ENCODE data around the gene HOXD13.

Gene HOXD13

GRCh38 chr2:176107731-176108181, 15.2 kb downstream of the HOXD13 start:
- no peak for DNase-seq

DNA sequence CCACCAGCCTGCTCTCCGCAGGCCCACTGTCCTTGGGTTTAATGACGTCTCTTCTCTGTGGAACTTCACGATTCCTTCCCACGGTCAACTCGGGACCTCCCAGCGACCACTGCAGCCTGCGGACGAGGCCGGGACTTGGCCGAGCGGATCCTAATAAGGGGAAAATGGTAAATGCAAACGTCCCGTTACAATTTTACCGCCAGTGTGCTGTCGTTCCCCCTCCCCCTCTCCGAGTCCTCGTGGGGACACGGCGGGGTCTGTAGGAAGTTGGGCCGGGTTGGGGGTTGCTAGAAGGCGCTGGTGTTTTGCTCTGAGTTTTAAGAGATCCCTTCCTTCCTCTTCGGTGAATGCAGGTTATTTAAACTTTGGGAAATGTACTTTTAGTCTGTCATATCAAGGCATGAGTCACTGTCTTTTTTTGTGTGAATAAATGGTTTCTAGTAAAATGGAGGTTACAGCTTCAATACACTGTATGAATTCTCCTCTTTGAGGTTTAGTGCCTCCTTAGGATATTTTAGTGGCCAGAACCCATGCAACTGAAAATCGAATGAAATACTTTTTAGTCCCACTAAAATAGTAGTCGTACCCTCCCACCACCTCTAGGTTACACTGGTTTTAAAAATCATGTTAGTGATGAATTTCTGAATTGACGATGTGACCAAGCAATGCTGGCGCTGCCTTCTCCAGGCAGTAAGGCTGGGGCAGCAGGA, 16.8 kb downstream of the HOXD13 start:
- DNase-seq: no peak

DNA sequence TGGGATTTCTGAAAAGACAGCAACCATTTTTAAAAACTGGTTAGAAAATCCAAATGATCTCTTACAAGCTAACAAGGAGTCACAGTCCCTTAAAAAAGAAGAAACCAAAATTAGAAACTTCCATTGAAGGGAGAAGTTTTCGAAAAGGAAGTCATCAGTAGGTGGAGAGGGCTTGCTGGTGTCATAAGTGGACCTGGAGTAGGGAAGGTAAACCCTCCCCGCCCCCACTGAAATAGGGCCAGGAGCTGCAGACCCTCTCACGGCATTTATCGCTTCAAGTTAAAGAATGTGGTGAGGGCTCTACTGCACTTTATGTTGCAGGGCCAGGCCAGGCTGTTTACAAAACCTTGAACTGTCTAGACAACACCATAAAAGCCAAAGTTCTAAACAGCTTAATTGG, 17.4 kb downstream of the HOXD13 start:
- DNase-seq: no peak

DNA sequence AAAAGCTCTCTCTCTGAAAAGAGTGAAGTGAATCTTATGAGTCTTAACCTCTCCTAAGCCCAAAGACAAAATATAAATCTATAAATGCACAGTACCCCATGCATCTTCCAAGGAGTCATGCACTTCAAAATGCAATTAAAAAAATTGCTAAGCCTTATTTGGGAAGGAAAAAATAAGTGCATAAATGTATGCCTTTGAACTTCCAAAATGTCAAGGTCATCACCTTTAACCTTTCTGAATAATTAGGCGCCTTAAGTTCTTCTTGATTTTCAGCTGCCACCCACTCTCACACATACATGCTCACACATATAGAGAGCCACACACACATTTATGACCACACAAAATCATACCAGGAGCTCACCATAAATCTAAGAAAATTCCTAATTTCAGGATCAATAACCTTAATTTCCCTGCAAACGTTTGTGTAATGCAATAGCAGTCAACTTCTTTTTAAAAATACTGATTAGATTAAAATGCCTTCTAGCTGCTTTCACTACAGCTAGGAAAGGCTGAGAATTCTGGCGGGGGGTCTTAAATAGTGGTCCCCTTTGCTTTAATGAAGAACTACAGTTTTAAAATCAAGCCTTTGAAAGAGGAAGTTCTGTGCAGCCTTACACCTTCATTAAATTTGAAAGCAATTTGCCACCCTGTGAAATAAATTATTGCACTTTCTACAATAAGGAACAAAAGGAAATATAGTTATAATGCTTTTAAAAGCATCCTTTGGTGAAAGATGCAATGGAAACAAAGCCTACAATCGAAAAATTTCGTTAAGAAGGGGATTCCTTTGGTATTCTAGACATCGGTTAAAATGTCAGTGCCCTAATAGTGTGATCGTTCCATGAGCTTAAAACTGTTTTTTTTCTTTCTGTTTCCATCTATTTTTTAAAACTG, 18.1 kb downstream of the HOXD13 start:
- DNase-seq: no peak

- DNase-seq: no peak
Measured at GRCh38 chr2:176111309-176111663, 18.8 kb downstream of the HOXD13 start.

GRCh38 chr2:176111846-176112374, 19.4 kb downstream of the HOXD13 start:
- no peak for DNase-seq

DNA sequence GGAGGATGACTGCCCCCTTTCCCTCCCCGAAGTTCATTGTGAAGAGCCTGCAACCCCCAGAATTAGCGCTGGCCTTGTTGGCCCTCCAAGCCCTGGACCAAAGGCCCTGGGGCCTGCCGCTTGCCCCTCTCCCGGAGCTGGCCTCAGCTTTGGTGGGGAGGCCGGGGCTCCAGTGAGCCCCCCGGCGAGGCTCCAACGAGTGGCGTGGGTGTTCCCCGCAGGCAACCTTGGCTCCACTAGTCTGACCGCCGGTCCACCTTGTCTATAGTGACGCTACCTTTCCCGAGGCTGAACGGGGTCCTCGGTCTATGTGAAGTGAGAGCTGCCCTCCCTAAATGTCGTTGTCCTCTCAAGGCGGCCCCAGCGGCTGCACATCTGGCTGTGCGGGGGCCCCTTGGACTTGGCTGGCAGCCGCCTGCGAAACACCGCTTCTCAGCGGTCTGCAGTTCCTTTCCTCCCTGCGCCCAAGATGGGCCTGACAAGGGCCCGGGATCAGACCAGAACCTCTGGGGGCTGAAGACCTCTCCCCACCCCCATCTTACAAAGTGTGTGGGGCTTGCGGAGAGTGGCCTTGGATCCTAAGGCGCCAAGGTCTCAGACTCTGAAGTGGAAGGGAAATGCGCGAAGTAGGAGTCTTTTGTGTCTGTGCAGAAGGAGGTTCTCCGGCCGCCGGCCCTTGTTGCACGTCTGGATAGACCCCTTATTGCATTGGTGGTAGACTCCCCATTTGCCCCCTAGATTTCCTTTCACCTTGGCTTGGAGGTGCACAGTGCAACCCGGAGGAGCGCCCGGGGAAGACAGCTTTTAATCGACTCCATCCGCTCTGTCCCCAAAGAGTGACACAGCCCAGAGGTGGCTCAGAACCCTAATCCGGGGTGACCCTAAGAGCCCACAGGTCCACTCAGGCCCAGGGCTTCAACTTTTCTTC, 20.1 kb downstream of the HOXD13 start:
- no peak for DNase-seq

DNA sequence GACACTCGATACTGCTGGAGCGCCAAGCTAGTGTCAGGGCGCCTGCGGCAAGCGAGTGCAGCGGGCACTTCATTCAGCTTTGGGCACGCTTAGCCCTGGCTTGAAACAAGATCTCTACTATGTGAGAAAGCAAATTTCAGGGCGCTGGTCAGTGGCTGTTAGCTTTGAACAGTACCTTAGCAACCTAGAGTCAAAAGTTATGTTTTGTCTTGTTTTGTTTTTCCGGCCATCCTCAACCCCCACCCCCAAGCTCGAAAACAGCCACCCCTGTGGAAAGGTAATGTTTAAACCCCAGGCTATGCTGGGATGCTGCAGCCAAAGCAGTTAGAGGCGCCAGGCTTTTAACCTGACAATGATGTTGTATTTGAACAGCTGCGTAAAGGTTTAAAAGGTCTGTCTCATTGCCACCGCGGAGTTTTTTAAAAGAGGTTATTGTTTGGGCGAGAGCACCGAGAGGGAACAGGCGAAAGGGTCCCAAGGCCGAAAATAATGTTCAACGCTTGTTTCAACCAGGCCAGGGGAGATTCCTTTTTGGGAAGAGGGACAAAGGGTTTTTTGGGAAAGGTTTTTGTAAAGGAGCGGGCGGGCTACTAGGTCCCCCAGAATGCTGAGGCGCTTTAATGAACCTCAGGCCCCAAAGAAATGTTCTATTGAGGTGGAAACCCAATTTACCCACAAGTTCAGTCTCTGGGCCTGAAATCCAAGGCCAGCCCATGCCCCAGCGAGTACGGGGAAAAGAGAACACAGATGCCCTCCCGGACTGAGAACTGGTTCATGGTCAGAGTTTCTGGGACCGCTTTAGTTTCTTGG, 21.8 kb downstream of the HOXD13 start:
- DNase-seq: no peak

DNA sequence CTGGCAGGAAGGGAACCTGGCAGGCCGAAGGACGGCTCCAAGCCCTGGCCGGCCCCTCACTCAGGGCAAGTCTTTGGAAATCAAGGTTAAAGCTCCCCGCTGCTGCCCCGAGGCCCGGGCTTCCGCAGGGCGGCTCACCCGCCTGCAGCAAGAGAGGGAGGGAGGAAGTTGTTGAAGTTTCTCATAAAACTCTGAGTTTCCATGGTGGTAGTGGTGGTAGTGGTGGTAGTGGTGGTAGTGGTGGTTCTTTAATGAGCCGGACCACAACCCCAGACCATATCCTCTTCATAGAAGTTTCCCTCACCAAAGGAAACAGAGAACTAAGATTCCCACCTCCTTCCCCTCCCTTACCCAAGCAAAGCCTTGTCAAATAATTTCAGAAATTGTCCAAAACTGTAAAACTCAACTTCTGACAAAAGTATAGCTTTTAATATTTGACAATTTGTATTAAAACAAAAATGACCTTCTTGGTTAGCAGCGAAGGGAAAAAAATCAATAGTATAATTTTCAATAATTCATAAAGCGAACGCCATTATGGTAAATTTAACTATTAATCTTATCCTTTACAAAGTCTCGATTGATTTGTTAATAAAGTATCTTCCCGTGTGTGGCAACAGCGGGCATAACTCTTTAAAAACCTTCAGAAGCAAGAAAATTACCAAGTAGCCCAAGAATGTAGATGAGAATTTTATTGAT, 22.6 kb downstream of the HOXD13 start:
- no peak for DNase-seq

GRCh38 chr2:176115883-176116813, 23.6 kb downstream of the HOXD13 start, which contains the start of gene HOXD10:
Gene HOXD10 (plus strand): TSS chr2:176116778. CDS start chr2:176116834, 56 bp downstream.
- DNase-seq: no peak

GRCh38 chr2:176117162-176117822, 24.8 kb downstream of the HOXD13 start:
- DNase-seq: no peak

DNA sequence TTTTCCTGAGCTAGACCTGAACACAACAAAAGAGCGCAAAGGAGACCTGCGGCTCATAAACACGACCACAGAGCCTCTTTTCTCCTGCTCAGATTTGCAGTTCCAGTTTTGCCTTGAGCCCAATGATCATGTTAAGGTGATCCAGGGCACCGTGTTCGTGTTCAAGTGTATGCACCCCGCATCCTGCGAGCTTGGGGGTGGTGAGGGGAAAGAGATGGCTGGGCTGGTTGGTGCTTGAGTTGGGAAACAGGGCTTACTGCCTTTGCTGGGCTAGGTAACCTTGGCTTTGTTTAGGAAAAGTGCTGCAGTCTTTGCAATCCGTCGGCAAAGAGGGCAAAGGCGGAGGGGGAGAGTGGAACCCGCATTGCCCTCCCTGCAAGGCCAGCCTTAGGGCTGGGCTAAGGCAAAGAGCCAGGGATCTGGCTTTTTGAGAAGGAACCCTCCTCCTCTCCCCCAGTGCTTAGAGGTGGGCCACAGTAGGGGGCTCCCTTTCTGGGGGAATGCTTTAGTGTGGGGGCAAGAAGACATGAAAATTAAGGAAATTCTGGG, 25.4 kb downstream of the HOXD13 start:
- no peak for DNase-seq

GRCh38 chr2:176118601-176119339, 26.2 kb downstream of the HOXD13 start:
- DNase-seq: no peak

DNA sequence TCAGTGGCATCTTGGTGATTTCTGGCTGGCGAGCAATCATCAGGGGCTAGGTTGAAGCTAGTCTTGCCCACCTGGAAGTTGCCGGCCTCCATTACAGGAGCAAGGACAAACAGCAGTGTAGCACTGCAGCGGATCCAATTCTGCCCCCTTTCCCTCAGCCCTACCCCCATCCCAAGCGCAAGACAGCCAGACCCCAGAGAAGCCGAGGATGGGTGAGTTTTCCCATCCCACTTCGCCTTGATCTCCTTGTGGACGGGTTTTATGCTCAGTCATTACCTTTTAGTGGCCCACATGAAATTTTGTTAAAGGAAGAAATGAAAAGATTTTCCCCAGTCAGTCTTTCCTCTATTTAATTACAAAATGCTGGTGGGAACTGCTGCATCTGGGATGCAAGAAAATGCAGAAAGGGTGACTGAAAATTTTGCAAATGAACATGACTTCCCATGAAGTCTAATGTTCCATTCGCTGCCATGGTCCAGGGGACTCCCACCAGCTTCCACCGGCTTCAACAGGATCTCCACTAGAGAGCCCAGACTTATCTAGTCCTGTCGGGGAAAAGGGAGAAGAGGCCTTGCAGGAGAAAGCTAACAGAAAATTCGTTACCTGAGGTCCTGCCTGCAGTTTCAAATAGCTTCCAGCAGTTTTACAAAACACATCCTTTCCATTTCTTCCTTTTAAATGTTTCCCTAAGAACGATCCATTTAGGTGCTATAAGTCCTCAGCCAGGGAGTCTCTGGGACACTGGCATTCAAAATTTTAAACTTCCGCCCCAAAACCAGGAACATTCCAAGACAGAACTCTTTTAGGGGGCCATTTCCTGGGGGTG, 28.1 kb downstream of the HOXD13 start:
- no peak for DNase-seq

- DNase-seq: no peak
Measured at GRCh38 chr2:176121190-176122051, 28.9 kb downstream of the HOXD13 start.

GRCh38 chr2:176122052-176122682, 29.6 kb downstream of the HOXD13 start:
- DNase-seq: no peak
